Upper lobe of right lung (tissue), 1 donor: ENCODE measurements around the gene METTL23. TPM values are rescaled to one million over a fixed set of nuclear protein-coding genes. Genes with fewer than 3 reads are reported as not detected.
"Not testable (repeated sequence)": the region's sequence is repeated elsewhere in the genome, so short reads cannot be mapped to it uniquely, and the experiment has no call there.

ENCODE experiments used
- ATAC-seq: fragments of 200-7000 bp; cut with Tn5 transposase; one replicate; pipeline ENCODE4 v1.9.1; 2020; ENCODE audit warnings: mild to moderate bottlenecking, moderate library complexity
- DNase-seq: peaks from one replicate; pipeline ENCODE4 v3.0.0-alpha.2; 2020
- H3K27ac ChIP-seq: fragments of 200-600 bp; one replicate; pipeline ENCODE4 v1.8.0; 2022
- H3K27me3 ChIP-seq: fragments of 200-600 bp; one replicate; pipeline ENCODE4 v1.8.0; 2022; ENCODE audit warnings: mild to moderate bottlenecking
- H3K36me3 ChIP-seq: fragments of 200-600 bp; one replicate; pipeline ENCODE4 v1.8.0; 2022
- H3K4me1 ChIP-seq: fragments of 200-600 bp; one replicate; pipeline ENCODE4 v1.8.0; 2022
- H3K4me3 ChIP-seq: fragments of 200-600 bp; one replicate; pipeline ENCODE4 v1.8.0; 2022; ENCODE audit warnings: mild to moderate bottlenecking
- H3K9me3 ChIP-seq: fragments of 200-600 bp; one replicate; pipeline ENCODE4 v1.8.0; 2022
- intact Hi-C: fragments of 100-400 bp; cut with DNase I; formaldehyde crosslinking; loops from one replicate; pipeline ENCODE4 v1.11.0; 2022
- total RNA-seq: library from RNA; stranded (reverse); fragmentation: NEBNext Ultra II Directional; extraction: Animal tissue kit (Norgen Biotek cat#: 25700); gene quantifications from one replicate; pipeline ENCODE4 v1.2.1, GENCODE V29; 2021
- TF ChIP-seq, protein P1 (sequence below): fragments of 200-600 bp; IDR thresholded peaks from one replicate; pipeline ENCODE4 v1.8.0; 2022; ENCODE audit warnings: antibody characterized with exemption
- donor health status: DM: no; HTN: yes; CAD: no; lungs with severe emphysema.

The METTL23 gene
- total RNA-seq, 1 donor from 2014 or later, result 31.6 TPM

DNA sequence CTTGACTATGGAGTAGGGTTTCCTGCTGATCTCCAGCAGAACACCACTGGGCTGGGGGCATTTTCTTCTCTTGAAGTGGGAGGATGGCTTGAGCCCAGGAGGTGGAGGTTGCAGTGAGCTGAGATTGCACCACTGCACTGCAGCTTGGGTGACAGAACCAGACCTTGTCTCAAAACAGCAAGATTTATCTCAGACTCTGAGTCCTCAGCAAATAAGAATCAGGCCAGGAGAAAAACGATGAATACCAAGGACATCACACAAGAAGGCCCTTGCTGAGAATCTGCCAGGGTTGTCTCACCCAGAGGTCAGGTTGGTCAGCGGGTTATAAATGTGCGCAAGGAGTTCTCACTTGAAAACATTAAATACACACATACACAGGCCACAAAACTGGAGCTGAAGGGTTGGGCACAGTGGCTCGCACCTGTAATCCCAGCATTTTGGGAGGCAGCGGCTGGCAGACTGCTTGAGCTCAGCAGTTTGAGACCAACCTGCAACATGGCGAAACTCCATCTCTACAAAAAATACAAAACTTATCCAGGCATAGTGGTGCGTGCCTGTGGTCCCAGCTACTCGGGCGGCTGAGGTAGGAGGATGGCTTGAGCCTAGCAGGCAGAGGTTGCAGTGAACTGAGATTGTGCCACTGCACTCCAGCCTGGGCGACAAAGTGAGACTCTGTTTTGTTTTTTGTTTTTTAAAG is 23.6 kb upstream of the METTL23 start:
- Histone ChIP-seq H3K4me1 (peaks cover 33% of the 10 kb centered on the region), H3K27me3 (no peaks in the 10 kb centered on the region), H3K9me3 (no peaks in the 10 kb centered on the region), H3K27ac (no peak overlapping the region), H3K36me3 (no peaks in the 10 kb centered on the region), H3K4me3 (no peak overlapping the region)
- DNase-seq (no peak), ATAC-seq (no peak)
- TF ChIP-seq, protein P1, sequence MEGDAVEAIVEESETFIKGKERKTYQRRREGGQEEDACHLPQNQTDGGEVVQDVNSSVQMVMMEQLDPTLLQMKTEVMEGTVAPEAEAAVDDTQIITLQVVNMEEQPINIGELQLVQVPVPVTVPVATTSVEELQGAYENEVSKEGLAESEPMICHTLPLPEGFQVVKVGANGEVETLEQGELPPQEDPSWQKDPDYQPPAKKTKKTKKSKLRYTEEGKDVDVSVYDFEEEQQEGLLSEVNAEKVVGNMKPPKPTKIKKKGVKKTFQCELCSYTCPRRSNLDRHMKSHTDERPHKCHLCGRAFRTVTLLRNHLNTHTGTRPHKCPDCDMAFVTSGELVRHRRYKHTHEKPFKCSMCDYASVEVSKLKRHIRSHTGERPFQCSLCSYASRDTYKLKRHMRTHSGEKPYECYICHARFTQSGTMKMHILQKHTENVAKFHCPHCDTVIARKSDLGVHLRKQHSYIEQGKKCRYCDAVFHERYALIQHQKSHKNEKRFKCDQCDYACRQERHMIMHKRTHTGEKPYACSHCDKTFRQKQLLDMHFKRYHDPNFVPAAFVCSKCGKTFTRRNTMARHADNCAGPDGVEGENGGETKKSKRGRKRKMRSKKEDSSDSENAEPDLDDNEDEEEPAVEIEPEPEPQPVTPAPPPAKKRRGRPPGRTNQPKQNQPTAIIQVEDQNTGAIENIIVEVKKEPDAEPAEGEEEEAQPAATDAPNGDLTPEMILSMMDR, result no peak
- intact Hi-C loops, result no loop called here

DNA sequence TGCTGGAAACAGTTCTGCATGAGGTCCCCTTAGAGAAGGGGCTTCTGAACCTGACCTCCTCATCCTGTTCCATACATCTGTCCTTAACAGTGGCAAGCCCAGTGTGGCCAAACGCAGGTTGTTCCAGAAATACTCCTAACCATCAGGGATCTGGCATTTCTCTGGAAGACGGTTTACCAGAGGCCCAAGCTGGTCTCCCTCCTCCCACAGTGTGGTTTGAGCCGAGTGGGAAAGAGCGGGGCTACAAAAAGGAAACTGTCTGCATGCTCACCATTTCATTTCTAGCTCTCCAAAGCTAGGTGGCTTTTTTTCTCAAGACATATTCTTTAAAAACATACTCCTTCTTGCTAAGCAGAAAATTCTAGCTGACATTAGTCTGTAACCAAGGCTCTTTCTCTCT is 21.8 kb upstream of the METTL23 start:
- Histone ChIP-seq H3K4me3 (no peak overlapping the region), H3K4me1 (peaks cover 33% of the 10 kb centered on the region), H3K27me3 (no peaks in the 10 kb centered on the region), H3K9me3 (no peaks in the 10 kb centered on the region), H3K36me3 (no peaks in the 10 kb centered on the region), H3K27ac (no peak overlapping the region)
- intact Hi-C loops, result no loop called here
- TF ChIP-seq, protein P1, result no peak
- ATAC-seq (no peak), DNase-seq (no peak)

DNA sequence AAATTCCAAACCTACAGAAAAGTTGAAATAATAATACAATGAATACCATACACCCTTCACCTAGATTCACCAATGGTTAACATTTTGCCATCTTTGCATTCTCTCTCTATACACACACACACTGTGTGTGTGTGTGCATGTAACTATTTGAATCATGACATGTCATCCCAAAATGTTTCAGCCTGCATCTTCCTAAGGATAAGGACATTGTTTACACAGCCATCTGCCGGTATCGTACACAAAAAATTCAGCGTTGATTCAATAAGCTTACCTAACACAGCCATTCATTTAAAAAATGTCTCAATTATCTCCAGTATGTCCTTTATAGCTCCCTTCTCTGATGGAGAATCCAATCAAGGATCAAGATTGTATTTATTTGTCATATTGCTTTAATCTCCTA is 19.8 kb upstream of the METTL23 start:
- H3K4me3 ChIP-seq, result no peak overlapping the region
- TF ChIP-seq, protein P1, result no peak
- H3K27me3 ChIP-seq, result no peaks in the 10 kb centered on the region
- H3K36me3 ChIP-seq, result no peaks in the 10 kb centered on the region
- ATAC-seq (no peak), DNase-seq (no peak)
- H3K9me3 ChIP-seq, result no peaks in the 10 kb centered on the region
- H3K27ac ChIP-seq, result no peak overlapping the region
- intact Hi-C loops, result no loop called here
- H3K4me1 ChIP-seq, result peaks cover 37% of the 10 kb centered on the region

DNA sequence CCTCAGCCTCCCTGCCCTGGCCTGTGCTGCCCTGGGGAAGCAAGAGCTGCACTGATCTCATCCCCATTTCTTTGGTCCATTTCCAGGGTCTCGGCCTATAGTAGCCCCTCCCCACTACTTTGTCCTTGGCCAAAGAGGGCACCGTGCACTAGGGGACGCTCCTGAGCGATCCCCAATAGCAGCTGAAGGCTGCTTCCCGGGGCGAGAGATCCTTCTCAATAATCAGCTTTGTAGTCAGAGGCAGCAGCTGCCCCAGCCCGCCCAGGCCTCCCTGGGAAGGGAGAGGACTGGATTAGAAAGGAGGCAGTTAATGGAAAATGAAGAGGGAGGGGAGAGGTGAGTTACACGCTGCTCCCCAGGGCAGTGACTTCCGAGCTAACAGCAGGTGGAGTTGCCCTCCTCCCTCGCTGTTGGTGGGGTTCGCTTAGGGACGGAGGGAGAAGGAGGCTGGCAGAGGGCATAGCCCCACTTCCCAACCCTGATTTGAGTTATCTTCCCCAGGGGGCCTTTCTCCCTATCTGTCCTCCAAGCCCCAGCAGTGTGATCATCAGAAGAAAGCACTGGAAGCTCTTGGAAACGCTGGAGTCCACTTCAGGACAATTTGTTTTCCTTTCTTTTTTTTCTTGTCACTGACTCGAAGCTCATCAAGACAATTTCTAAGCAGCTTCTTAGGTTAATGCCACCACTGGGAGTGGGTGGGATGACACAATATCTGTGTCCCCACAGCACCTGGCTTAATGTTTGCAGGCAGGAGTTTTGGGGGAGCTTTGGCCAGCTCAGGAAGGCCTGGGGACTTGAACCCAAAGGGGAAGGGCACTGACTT is 18.4 kb upstream of the METTL23 start:
- DNase-seq (no peak), ATAC-seq (no peak)
- H3K4me3 ChIP-seq, result no peak overlapping the region

DNA sequence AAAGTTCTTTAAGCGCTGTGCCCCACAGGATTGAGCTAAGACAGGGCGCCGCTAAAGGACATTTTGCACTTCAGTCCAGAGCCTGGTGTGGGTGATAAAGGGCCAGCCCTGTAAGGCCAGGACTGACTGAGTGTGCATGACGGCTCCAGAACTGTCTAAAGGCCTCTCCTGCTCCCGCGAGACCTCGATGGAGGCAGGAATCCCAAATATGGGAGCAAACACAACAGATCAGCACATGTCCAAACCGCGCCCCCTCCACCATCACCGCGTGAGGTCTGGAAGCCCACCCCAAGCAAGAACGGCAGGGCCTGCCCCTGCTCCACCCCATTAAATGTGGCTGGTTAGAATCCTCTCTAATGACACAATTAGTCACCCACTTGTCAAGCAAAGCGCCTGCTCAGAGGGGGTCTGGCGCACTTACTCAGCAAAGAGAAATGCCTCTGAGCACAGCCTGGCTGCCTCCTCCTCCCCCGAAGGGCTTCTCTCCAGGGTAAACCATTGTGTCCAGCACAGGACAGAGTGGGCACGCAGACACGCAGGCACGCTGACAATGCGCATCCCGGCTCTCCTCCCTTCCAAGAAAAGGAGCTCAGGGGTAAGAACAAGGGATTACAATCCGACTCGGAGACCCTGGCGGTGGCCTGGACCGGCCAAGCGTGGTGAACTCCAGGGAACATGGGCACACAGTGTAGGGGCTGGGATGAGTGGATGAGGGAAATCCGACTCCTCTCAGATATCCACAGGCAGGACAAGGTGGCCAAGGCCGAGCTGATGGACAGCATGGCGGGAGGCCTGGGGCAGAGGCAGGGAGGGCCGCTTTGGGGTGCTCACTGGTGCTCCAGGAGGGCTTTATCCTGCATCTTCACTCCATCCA is 17.3 kb upstream of the METTL23 start:
- peaks cover 20% of the 10 kb centered on the region for H3K36me3 ChIP-seq
- H3K27ac ChIP-seq, result peak overlapping the region; percentile 84
- H3K4me3 ChIP-seq, result peak overlapping the region; percentile 75
- ATAC-seq, result peak; percentile 54
- TF ChIP-seq, protein P1, result no peak
- DNase-seq, result peak; percentile 73
- peaks cover 34% of the 10 kb centered on the region for H3K4me1 ChIP-seq
- H3K27me3 ChIP-seq, result no peaks in the 10 kb centered on the region
- no peaks in the 10 kb centered on the region for H3K9me3 ChIP-seq
- intact Hi-C loops, result no loop called here

More for the DNA sequence above, 18.4 kb upstream of the METTL23 start:
- peak overlapping the region; percentile 84 for H3K27ac ChIP-seq
- no peaks in the 10 kb centered on the region for H3K9me3 ChIP-seq
- intact Hi-C loops, result no loop called here
- TF ChIP-seq, protein P1, result peak; percentile 26
- H3K36me3 ChIP-seq, result peaks cover 8% of the 10 kb centered on the region
- no peaks in the 10 kb centered on the region for H3K27me3 ChIP-seq
- H3K4me1 ChIP-seq, result peaks cover 34% of the 10 kb centered on the region

DNA sequence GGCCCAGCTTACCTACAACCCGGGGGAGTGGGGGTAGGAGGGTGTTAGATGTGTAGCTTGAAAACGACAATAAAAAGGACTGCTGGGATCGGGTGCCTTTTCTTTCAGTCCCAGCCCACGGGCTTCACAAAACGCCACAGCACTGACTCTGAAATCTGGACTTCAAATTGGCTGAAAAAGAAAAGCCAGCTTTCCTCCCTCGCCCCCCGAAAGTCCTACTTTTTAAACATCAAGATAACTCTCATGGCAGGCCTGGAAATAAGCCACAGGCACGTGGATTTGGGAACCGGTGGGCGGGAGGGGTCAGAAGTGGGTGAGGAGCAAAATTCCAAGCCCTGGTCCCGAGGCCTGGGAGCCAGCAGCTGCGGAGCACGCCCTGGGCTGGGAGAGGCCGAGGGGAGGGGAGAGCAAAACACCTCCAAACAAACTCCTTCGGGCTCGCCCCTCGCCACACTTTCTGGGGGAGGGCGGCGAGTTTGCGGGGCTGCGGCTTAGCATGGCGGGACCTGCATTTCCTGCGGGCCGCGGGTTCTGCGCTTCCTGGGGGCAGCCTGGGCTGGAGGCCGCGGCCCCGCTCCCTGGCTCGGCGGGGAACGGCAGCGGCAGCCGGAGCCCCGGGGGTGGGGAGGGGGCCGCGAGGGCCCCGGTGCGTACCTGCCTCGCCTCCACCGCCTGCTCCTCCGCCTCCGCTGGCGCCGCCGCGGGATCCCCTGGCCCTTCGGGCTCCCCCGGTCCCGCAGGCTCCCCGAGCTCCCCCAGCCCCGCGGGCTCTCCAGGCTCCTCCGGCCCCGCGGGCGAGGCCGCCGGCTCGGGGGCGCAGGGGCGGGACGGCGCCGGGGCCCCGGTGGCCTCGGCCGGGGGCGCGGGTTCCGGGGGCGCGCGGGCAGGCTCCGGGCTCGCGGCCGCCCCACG is 16.4 kb upstream of the METTL23 start:
- H3K27me3 ChIP-seq, intact Hi-C loops, DNase-seq, H3K9me3 ChIP-seq: not testable (repeated sequence)
- peaks cover 38% of the 10 kb centered on the region for H3K4me1 ChIP-seq
- peak; percentile 33 for ATAC-seq
- peaks cover 23% of the 10 kb centered on the region for H3K36me3 ChIP-seq
- H3K27ac ChIP-seq, result peak overlapping the region; percentile 84
- H3K4me3 ChIP-seq, result peak overlapping the region; percentile 75
